IPS-NIHi11 (cell line): Measurements from ENCODE around the gene AHSP.
"Not testable (repeated sequence)": the region's sequence is repeated elsewhere in the genome, so short reads cannot be mapped to it uniquely, and the experiment has no call there.

Experiments used
- DNase-seq: peaks from one replicate; pipeline ENCODE4 v3.0.0; 2012; ENCODE audit warnings: mixed read lengths, low spot score

Gene AHSP

DNA sequence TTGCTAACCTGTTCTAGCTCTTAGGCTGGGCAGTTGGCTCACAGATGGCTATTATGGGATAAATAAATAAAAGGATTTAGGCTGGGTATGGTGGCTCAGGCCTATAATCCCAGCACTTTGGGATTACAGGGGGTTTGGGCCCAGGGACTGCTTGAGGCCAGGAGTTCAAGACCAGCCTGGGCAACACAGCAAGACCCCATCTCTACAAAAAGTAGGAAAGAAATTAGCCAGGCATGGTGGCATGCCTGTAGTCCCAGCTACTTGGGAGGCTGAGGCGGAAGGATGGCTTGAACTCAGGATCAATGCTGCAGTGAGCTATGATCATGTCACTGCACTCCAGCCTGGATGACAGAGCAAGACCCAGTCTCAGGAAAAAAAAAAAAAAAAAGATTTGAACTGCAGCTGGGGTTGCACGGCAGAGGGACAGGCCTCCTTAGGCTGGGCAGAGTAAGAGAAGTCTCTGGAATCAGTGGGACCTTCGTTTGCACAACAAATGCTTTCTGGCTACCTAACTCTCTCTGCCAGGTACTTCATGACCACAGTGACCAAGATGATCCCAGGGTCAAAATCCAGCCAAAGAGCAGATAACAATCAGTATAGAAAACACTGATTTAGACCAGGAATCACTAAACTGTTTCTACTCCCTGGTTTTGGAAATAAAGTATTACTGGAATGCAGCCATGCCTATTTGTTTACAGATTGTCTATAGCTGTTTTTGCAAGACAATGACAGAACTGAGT, 26.3 kb upstream of the AHSP start:
- no peak for DNase-seq

DNA sequence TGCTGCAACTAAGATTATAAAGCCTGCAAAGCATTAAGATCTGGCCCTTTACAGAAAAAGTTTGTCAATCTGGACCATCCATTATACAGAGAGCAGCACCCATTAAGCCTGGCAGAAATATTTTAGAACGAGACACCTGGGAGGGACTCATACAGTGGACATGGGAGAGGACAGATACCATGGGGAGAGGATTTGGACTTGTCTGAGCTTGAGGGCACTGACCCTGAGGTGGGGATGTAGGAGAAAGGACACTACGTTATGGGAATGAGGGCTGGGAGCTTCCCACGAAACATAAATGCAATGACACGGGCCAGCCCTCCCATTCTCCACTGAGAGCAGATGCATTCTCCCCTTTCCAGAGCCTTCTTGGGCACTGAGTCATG, 25.7 kb upstream of the AHSP start:
- no peak for DNase-seq

DNA sequence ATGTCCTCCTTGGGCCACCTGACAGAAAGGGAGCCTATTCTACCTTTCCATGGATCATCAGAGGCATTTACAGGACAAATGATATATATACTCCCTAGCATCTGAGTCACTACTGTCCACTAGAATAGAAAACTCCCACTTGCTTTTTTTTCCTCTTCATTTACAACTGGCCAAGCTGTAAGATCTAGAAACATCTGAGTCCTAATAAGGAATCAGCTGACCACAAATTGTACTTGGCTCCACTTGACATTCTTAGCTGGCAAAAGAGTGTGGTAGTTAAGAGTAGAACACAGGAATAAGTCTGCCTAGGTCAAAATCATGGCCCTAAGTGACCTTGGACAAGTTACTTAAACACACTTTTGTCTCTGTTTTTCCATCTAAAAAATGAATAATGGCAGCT, 24.7 kb upstream of the AHSP start:
- DNase-seq: no peak

DNA sequence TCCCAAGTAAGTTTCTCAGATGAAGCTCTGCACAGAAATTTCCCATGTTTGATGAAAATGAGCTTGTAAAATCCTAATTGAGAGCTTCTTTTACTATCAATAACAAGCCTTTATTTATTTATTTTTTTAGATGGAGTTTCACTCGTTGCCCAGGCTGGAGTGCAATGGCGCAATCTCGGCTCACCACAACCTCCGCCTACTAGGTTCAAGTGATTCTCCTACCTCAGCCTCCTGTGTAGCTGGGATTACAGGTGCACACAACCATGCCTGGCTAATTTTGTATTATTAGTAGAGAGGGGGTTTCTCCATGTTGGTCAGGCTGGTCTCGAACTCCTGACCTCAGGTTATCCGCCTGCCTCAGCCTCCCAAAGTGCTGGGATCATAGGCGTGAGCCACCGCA, 24.1 kb upstream of the AHSP start:
- not testable (repeated sequence) for DNase-seq

DNA sequence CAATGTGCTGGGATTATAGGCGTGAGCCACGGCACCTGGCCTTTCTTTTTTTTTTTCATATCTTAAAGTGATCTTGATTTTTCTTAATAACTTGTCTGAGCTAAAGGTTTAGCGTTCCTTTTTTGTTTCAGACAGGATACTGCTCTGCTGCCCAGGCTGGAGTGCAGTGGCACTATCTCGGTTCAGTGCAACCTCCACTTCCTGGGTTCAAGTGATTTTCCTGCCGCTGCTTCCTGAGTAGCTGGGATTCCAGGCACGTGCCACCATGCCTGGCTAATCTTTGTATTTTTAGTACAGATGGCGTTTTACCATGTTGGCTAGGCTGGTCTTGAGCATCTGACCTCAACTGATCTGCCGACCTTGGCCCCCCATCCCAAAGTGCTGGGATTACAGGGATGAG, 23.5 kb upstream of the AHSP start:
- DNase-seq: no peak

- DNase-seq: no peak
Observed at GRCh38 chr16:31505483-31505882, 22.2 kb upstream of the AHSP start.

DNA sequence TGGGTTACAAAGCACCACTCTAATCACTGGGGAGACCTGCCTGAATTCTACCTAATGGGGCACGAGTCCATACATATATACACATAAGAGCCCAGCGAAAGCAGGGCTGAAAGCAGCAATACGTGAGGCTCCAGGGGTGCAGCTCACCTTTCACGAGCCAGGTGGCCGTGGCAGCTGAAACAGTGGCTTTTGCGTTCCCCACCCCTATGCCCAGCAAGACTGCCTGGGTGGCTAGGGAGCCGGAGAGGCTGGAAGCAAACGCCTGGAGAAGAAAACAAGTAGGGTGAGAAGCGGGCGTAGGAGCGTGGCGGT, 20.1 kb upstream of the AHSP start:
- DNase-seq: no peak

- DNase-seq: peak; percentile 92
Observed at GRCh38 chr16:31507929-31508705, 19.6 kb upstream of the AHSP start, which contains the start of gene RUSF1. RUSF1 (minus strand) TSS chr16:31508391; CDS start chr16:31508373, 18 bp downstream.

GRCh38 chr16:31508706-31509195, 18.9 kb upstream of the AHSP start:
- DNase-seq: no peak

DNA sequence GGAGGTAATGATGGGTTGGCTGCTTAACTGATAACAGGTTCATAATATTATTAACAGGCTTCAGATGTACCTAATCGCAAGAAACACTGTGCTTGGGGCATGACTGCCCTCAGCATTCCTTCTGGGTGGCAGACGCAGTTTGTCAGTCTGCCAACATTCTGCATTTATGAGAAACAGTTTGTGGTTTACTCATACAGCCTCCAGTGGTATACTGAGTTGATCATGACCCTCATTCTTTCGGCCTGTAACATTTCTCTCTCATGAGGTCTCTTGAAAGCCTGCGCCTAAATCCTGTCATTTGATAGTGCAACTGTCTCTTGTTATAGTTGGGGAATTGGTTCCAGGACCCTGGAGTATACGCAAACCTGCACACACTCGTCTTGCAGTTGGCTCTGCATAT, 14.6 kb upstream of the AHSP start:
- no peak for DNase-seq

DNA sequence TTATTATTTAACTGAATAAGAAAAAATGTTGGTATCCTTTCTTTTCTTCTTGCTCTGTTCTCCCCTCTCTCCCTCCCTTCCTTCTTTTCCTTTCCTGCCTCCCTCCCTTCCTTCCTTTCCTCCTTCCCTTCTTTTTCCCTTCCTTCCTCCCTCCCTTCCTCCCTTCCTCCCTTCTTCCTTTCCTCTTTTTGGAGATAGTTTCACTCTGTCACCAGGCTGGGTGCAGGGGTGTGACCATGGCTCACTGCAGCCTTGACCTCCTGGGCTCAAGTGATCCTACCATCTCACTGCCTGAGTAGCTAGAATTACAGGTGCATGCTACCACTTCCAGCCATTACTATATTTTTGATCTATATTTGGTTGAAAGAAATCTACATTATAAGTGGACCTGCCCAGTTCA, 13.8 kb upstream of the AHSP start:
- no peak for DNase-seq

DNA sequence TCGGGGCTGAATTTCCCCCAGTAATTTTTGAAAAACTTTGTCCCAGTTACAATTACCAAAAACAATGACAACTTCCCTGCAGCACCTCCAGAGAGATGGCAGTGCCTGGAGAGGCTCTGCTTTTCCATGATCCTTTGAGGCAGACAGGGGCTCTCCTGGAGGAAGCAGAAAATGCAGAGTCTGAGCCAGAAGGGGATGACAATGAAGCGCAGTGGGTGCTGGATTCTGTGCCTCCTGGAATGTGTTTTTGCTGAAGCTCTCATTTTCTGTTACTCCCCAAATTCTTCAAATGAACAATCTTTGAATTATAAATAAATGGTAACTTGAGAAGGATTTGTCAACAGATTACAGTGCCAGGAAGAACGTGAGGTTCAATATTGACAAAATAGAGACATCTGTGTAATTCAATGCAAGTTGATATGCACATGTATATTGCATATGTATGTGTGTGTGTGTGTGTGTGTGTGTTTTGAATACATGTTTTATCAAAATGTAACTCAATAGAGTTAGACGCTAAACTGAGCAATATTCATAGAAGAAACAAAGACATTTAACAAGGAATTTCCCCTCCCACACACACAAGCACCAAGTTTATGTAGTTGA, 9.8 kb upstream of the AHSP start:
- no peak for DNase-seq

GRCh38 chr16:31519759-31520431, 7.8 kb upstream of the AHSP start:
- no peak for DNase-seq

- DNase-seq: no peak
Observed at GRCh38 chr16:31521368-31521767, 6.3 kb upstream of the AHSP start.

GRCh38 chr16:31522071-31522470, 5.6 kb upstream of the AHSP start:
- no peak for DNase-seq

- DNase-seq: not testable (repeated sequence)
Observed at GRCh38 chr16:31523768-31524167, 3.9 kb upstream of the AHSP start.

GRCh38 chr16:31525113-31525512, 2.6 kb upstream of the AHSP start:
- DNase-seq: no peak

DNA sequence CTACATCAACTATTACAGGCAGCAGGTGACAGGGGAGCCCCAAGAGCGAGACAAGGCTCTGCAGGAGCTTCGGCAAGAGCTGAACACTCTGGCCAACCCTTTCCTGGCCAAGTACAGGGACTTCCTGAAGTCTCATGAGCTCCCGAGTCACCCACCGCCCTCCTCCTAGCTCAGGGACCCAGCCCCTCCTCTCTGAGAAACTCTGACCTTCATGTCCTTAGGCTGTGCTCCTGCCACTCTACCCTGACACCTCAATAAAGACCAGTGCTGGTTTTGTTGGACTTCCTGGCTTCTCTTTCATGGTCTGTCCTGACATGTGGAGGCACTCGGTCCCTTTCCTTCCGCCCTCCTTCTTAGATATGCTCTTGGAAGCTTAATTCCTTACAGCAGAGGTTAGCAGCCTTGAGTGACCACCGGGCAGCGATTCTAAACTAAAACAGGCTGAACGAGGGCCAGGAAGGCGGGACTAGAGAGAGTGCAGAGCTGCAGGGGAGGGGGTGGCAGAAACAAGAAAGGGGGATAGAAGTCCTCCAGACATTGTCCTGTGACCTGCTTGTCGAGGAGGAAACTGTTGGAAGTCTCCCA, 915 bp downstream of the AHSP start:
- DNase-seq: peak; percentile 14

- peak; percentile 53 for DNase-seq
Observed at GRCh38 chr16:31529108-31529936, 1.6 kb downstream of the AHSP start.

DNA sequence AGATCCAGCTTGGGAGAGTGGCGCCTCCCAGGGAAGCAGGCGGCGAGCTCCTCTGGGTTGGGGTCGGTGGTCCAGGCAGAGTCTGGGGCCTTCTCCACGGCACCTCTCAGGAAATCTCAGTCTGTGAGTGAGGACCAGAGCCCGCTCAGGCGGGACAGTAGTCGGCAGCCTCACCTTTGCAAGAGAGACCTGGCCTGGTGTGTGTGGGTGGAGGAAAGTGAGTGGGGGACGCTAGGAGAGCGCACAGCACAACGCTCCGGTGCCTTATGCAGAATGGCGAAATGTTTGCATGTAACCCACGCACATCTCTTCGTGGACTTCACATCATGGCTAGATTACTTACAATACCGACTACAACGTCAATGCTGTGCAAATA, 2.2 kb downstream of the AHSP start:
- peak; percentile 29 for DNase-seq

GRCh38 chr16:31530405-31530804, 2.7 kb downstream of the AHSP start:
- DNase-seq: no peak
